ENCODE data around the gene AVPR1B. TPM values are rescaled to one million over a fixed set of nuclear protein-coding genes. Genes with fewer than 3 reads are reported as not detected.
A peak's percentile ranks its signal among the peaks of the same experiment; 100 is the strongest.

The AVPR1B gene
- total RNA-seq, 1 experiment from 2014 or later, result not detected

GRCh38 chr1:206116873-206117150 lies 376 bp downstream of the AVPR1B start:
- H3K4me3 ChIP-seq (ENCODE audit: low read depth in 2 of 2, low read length in 2 of 2), result peak overlapping the region; percentile 33 to 37
- no peak for TF ChIP-seq POLR2AphosphoS5 (IDR thresholded peaks at IDR 0.05; ENCODE audit: low read depth, low read length)
- TF ChIP-seq CTCF (IDR thresholded peaks at IDR 0.05), result no peak
- no peak for TF ChIP-seq SIN3A (IDR thresholded peaks at IDR 0.05; ENCODE audit: borderline replicate concordance, insufficient read depth, low read depth, low read length)
- no peak for TF ChIP-seq REST (IDR thresholded peaks at IDR 0.05; ENCODE audit: insufficient read depth in 1 of 2, low read depth in 2 of 2, low read length in 1 of 2)
- TF ChIP-seq TCF7L2 (IDR thresholded peaks at IDR 0.05; ENCODE audit: low read depth, low read length), result no peak
- BruUV-seq (replicated peaks), result no TSS peak
- peaks cover 15% of the 10 kb centered on the region for H3K27me3 ChIP-seq (ENCODE audit: control insufficient read depth, insufficient read depth, low read length)
- ATAC-seq (peak; percentile 49; the same call in 1 of the 2 replicates), DNase-seq (ENCODE audit: low read depth, low spot score) (no peak)
- ChIA-PET POLR2A (no interaction called here), CTCF (no interaction called here)
- peaks cover 10% of the 10 kb centered on the region for H3K9me3 ChIP-seq (ENCODE audit: control insufficient read depth, insufficient read depth, low read depth, low read length)
- in situ Hi-C loops (cut with HindIII; ENCODE audit: low pct_unique_long_range_greater_than_20kb, low sequenced_read_pairs), result no loop called here
- H3K36me3 ChIP-seq (ENCODE audit: control insufficient read depth, insufficient read depth, low read length), result no peaks in the 10 kb centered on the region
- no peak overlapping the region for H3K27ac ChIP-seq (ENCODE audit: low read length)
- H3K4me1 ChIP-seq (ENCODE audit: control insufficient read depth, insufficient read depth, low read length), result peaks cover 4% of the 10 kb centered on the region; the same call in 1 of the 2 replicates
- intact Hi-C loops (cut with micrococcal nuclease; ENCODE audit: unreplicated experiment), result no loop called here

- BruUV-seq (replicated peaks), result no TSS peak
- Histone ChIP-seq H3K36me3 (ENCODE audit: control insufficient read depth, insufficient read depth, low read length) (no peaks in the 10 kb centered on the region), H3K27me3 (ENCODE audit: control insufficient read depth, insufficient read depth, low read length) (peaks cover 15% of the 10 kb centered on the region), H3K9me3 (ENCODE audit: control insufficient read depth, insufficient read depth, low read depth, low read length) (peaks cover 9% of the 10 kb centered on the region), H3K4me1 (ENCODE audit: control insufficient read depth, insufficient read depth, low read length) (peaks cover 4% of the 10 kb centered on the region; the same call in 1 of the 2 replicates), H3K27ac (ENCODE audit: low read length) (no peak overlapping the region), H3K4me3 (ENCODE audit: low read depth in 2 of 2, low read length in 2 of 2) (no peak overlapping the region)
- TF ChIP-seq TCF7L2 (IDR thresholded peaks at IDR 0.05; ENCODE audit: low read depth, low read length) (no peak), CTCF (IDR thresholded peaks at IDR 0.05) (no peak), POLR2AphosphoS5 (IDR thresholded peaks at IDR 0.05; ENCODE audit: low read depth, low read length) (no peak), SIN3A (IDR thresholded peaks at IDR 0.05; ENCODE audit: borderline replicate concordance, insufficient read depth, low read depth, low read length) (no peak), REST (IDR thresholded peaks at IDR 0.05; ENCODE audit: insufficient read depth in 1 of 2, low read depth in 2 of 2, low read length in 1 of 2) (no peak; a peak in 1 of 4 replicates)
- intact Hi-C loops (cut with micrococcal nuclease; ENCODE audit: unreplicated experiment), result no loop called here
- ATAC-seq, result no peak
- ChIA-PET POLR2A (no interaction called here), CTCF (no interaction called here)
- in situ Hi-C loops (cut with HindIII; ENCODE audit: low pct_unique_long_range_greater_than_20kb, low sequenced_read_pairs), result no loop called here
- DNase-seq (ENCODE audit: low read depth, low spot score), result no peak
Measured at GRCh38 chr1:206116191-206116872, 856 bp downstream of the AVPR1B start.
